HG03175 (cell line): Measurements from ENCODE around the gene KIR2DL1.
"Not testable (repeated sequence)": the region's sequence is repeated elsewhere in the genome, so short reads cannot be mapped to it uniquely, and the experiment has no call there.

Source experiments
- ATAC-seq: cut with Tn5 transposase; IDR thresholded peaks from one replicate; pipeline ENCODE4 v1.9.1; 2021; ENCODE audit warnings: mild to moderate bottlenecking, moderate library complexity; ENCODE audit not compliant: unreplicated experiment

KIR2DL1 gene

GRCh38 chr19:54769646-54770045, at the start of gene KIR2DL1:
Gene KIR2DL1, plus strand, starts transcription at chr19:54769793. Its CDS starts 58 bp downstream, at chr19:54769851.
- not testable (repeated sequence) for ATAC-seq

- ATAC-seq = no peak
Observed at GRCh38 chr19:54724142-54724541, 45.5 kb upstream of the KIR2DL1 start, which contains the start of gene KIR3DL3. Gene KIR3DL3, plus strand, starts transcription at chr19:54724442. Its CDS starts 55 bp downstream, at chr19:54724497.

- no peak for ATAC-seq
Observed at GRCh38 chr19:54724644-54725043, 44.9 kb upstream of the KIR2DL1 start.

- ATAC-seq = no peak
Observed at GRCh38 chr19:54725321-54725720, 44.3 kb upstream of the KIR2DL1 start.

- ATAC-seq = no peak
Observed at GRCh38 chr19:54727562-54727961, 42.0 kb upstream of the KIR2DL1 start.

GRCh38 chr19:54728167-54728566, 41.4 kb upstream of the KIR2DL1 start:
- no peak for ATAC-seq

GRCh38 chr19:54729416-54730188, 40.0 kb upstream of the KIR2DL1 start:
- no peak for ATAC-seq

- no peak for ATAC-seq
Observed at GRCh38 chr19:54731191-54731590, 38.4 kb upstream of the KIR2DL1 start.

GRCh38 chr19:54738306-54738705, 31.3 kb upstream of the KIR2DL1 start, which contains the start of gene KIR2DL3:
Gene KIR2DL3, plus strand, starts transcription at chr19:54738513. Its CDS starts 33 bp downstream, at chr19:54738546.
- ATAC-seq = not testable (repeated sequence)

GRCh38 chr19:54738715-54739114, 30.9 kb upstream of the KIR2DL1 start:
- no peak for ATAC-seq

- ATAC-seq = no peak
Observed at GRCh38 chr19:54739587-54740497, 29.8 kb upstream of the KIR2DL1 start.

GRCh38 chr19:54741950-54742349, 27.6 kb upstream of the KIR2DL1 start:
- not testable (repeated sequence) for ATAC-seq

- not testable (repeated sequence) for ATAC-seq
Observed at GRCh38 chr19:54744080-54744479, 25.5 kb upstream of the KIR2DL1 start.

- ATAC-seq = not testable (repeated sequence)
Observed at GRCh38 chr19:54747614-54748322, 21.8 kb upstream of the KIR2DL1 start.

- ATAC-seq = not testable (repeated sequence)
Observed at GRCh38 chr19:54750276-54750675, 19.3 kb upstream of the KIR2DL1 start.

- not testable (repeated sequence) for ATAC-seq
Observed at GRCh38 chr19:54756204-54757110, 13.1 kb upstream of the KIR2DL1 start.

GRCh38 chr19:54758577-54758976, 11.0 kb upstream of the KIR2DL1 start:
- ATAC-seq = not testable (repeated sequence)

- not testable (repeated sequence) for ATAC-seq
Observed at GRCh38 chr19:54764219-54764618, 5.4 kb upstream of the KIR2DL1 start.

- not testable (repeated sequence) for ATAC-seq
Observed at GRCh38 chr19:54766464-54766863, 3.1 kb upstream of the KIR2DL1 start.

- not testable (repeated sequence) for ATAC-seq
Observed at GRCh38 chr19:54770511-54770910, 918 bp downstream of the KIR2DL1 start.
